OCI-LY1 (cell line): ENCODE data around the gene MOCS1.

ENCODE experiments used
- H2AFZ ChIP-seq: fragments of 200-600 bp; sonication (generic), shearing (Covaris generic); 2 replicates; pipeline ENCODE4 v1.6.0; 2014; ENCODE audit warnings: antibody characterized with exemption, mild to moderate bottlenecking, low read length
- H3F3A ChIP-seq: fragments of 200-600 bp; sonication (generic), shearing (Covaris generic); 2 replicates; pipeline ENCODE4 v1.6.0; 2014; ENCODE audit warnings: mild to moderate bottlenecking, antibody characterized with exemption, low read length, moderate library complexity; ENCODE audit not compliant: insufficient read depth
- H3K27ac ChIP-seq: fragments of 200-600 bp; sonication (generic); 2 replicates; pipeline ENCODE4 v1.5.1; 2014; ENCODE audit warnings: low read length, mixed run types, mild to moderate bottlenecking, low read depth; ENCODE audit not compliant: poor library complexity, severe bottlenecking
- H3K27me3 ChIP-seq: fragments of 200-600 bp; sonication (generic); 2 replicates; pipeline ENCODE4 v1.6.0; 2014; ENCODE audit warnings: antibody characterized with exemption, mild to moderate bottlenecking, low read length, moderate library complexity; ENCODE audit not compliant: insufficient read depth
- H3K36me3 ChIP-seq: fragments of 200-600 bp; sonication (generic); 2 replicates; pipeline ENCODE4 v1.6.1; 2014; ENCODE audit warnings: mild to moderate bottlenecking, antibody characterized with exemption, low read length, moderate library complexity, mixed read lengths; ENCODE audit not compliant: insufficient read depth
- H3K4me1 ChIP-seq: fragments of 200-600 bp; sonication (generic); 2 replicates; pipeline ENCODE4 v1.5.1; 2014; ENCODE audit warnings: mild to moderate bottlenecking, low read length, moderate library complexity; ENCODE audit not compliant: insufficient read depth, severe bottlenecking
- H3K4me2 ChIP-seq: fragments of 200-600 bp; sonication (generic), shearing (Covaris generic); 2 replicates; pipeline ENCODE4 v1.6.1; 2014; ENCODE audit warnings: low read length
- H3K4me3 ChIP-seq: fragments of 200-600 bp; sonication (generic); 2 replicates; pipeline ENCODE4 v1.5.1; 2014; ENCODE audit warnings: low read length, low read depth, mild to moderate bottlenecking, mixed read lengths; ENCODE audit not compliant: poor library complexity, severe bottlenecking
- H3K79me2 ChIP-seq: fragments of 200-600 bp; shearing (Covaris generic); 2 replicates; pipeline ENCODE4 v1.6.1; 2016; ENCODE audit warnings: mixed run types, low read length, mixed read lengths; ENCODE audit not compliant: insufficient read depth
- H3K9ac ChIP-seq: fragments of 200-600 bp; sonication (generic), shearing (Covaris generic); 2 replicates; pipeline ENCODE4 v1.6.1; 2014; ENCODE audit warnings: mild to moderate bottlenecking, low read length, mixed read lengths
- H3K9me2 ChIP-seq: fragments of 200-600 bp; sonication (generic), shearing (Covaris generic); 2 replicates; pipeline ENCODE4 v1.6.1; 2014; ENCODE audit warnings: low read depth, mild to moderate bottlenecking, low read length, mixed read lengths
- H3K9me3 ChIP-seq: fragments of 200-600 bp; shearing (Covaris generic); 2 replicates; pipeline ENCODE4 v1.6.1; 2014; ENCODE audit warnings: low read length, mixed read lengths
- H4K20me1 ChIP-seq: fragments of 200-600 bp; sonication (generic), shearing (Covaris generic); 2 replicates; pipeline ENCODE4 v1.6.0; 2016; ENCODE audit warnings: mild to moderate bottlenecking, low read length; ENCODE audit not compliant: insufficient read depth
- CTCF ChIP-seq: fragments of 200-600 bp; sonication (generic), shearing (Covaris generic); IDR thresholded peaks from 2 replicates; pipeline ENCODE4 v1.5.1; 2017; ENCODE audit warnings: mild to moderate bottlenecking, antibody characterized with exemption, low read length, moderate library complexity, mixed read lengths
- EZH2 ChIP-seq: fragments of 200-600 bp; sonication (generic), shearing (Covaris generic); IDR thresholded peaks from 2 replicates; pipeline ENCODE4 v1.8.0; 2017; ENCODE audit warnings: borderline replicate concordance, mixed run types, mild to moderate bottlenecking, antibody characterized with exemption, low read length, moderate library complexity, mixed read lengths

Gene MOCS1

GRCh38 chr6:39859025-39859424 lies 75.2 kb downstream of the MOCS1 start:
- H3K4me3 ChIP-seq, result no peak overlapping the region
- TF ChIP-seq CTCF (no peak), EZH2 (no peak)
- H3K9ac ChIP-seq, result no peak overlapping the region
- no peaks in the 10 kb centered on the region for H3K36me3 ChIP-seq
- H4K20me1 ChIP-seq, result no peaks in the 10 kb centered on the region
- H3K9me2 ChIP-seq, result no peaks in the 10 kb centered on the region
- H3K9me3 ChIP-seq, result no peaks in the 10 kb centered on the region
- no peak overlapping the region for H3K4me2 ChIP-seq
- H3K27ac ChIP-seq, result no peak overlapping the region
- no peak overlapping the region for H2AFZ ChIP-seq
- no peaks in the 10 kb centered on the region for H3K27me3 ChIP-seq
- H3K79me2 ChIP-seq, result no peaks in the 10 kb centered on the region
- H3K4me1 ChIP-seq, result no peaks in the 10 kb centered on the region
- no peaks in the 10 kb centered on the region for H3F3A ChIP-seq

- Histone ChIP-seq H3F3A (no peaks in the 10 kb centered on the region), H4K20me1 (no peaks in the 10 kb centered on the region), H2AFZ (no peak overlapping the region), H3K27me3 (no peaks in the 10 kb centered on the region), H3K27ac (no peak overlapping the region), H3K9ac (no peak overlapping the region), H3K4me2 (no peak overlapping the region), H3K9me2 (no peaks in the 10 kb centered on the region), H3K79me2 (no peaks in the 10 kb centered on the region), H3K9me3 (no peaks in the 10 kb centered on the region), H3K36me3 (no peaks in the 10 kb centered on the region), H3K4me3 (no peak overlapping the region), H3K4me1 (no peaks in the 10 kb centered on the region)
- no peak for TF ChIP-seq CTCF
- no peak for TF ChIP-seq EZH2
Measured at GRCh38 chr6:39855356-39855995, 78.8 kb downstream of the MOCS1 start.
